Kidney epithelial cell (primary cell): ENCODE measurements around the gene BMPR1A. TPM values are rescaled to one million over a fixed set of nuclear protein-coding genes. Genes with fewer than 3 reads are reported as not detected.

Experiments used
- DNase-seq: peaks from one replicate; pipeline ENCODE4 v3.0.0-alpha.2; 2010; ENCODE audit warnings: low read depth
- H3K27me3 ChIP-seq: 2 replicates; pipeline ENCODE4 v1.6.0; 2011; ENCODE audit warnings: low read length; ENCODE audit not compliant: control insufficient read depth, insufficient read depth
- H3K36me3 ChIP-seq: 2 replicates; pipeline ENCODE4 v1.5.1; 2011; ENCODE audit warnings: low read length; ENCODE audit not compliant: control insufficient read depth, insufficient read depth
- H3K4me3 ChIP-seq: 2 replicates; pipeline ENCODE4 v1.5.1; 2011; ENCODE audit warnings: low read depth, mild to moderate bottlenecking, control low read depth, low read length
- CTCF ChIP-seq: IDR thresholded peaks from 2 replicates; pipeline ENCODE4 v1.5.1; 2011; ENCODE audit warnings: mild to moderate bottlenecking, moderate library complexity, low read length, control low read depth, inconsistent platforms; ENCODE audit not compliant: insufficient read depth, poor library complexity, severe bottlenecking
- total RNA-seq: library from RNA; depleted of rRNA; stranded (reverse); fragments of >200 nt; gene quantifications from 2 replicates; pipeline ENCODE4 v1.2.3, GENCODE V29; 2015

BMPR1A gene
- total RNA-seq, 1 donor from 2014 or later = 38.1 TPM

DNA sequence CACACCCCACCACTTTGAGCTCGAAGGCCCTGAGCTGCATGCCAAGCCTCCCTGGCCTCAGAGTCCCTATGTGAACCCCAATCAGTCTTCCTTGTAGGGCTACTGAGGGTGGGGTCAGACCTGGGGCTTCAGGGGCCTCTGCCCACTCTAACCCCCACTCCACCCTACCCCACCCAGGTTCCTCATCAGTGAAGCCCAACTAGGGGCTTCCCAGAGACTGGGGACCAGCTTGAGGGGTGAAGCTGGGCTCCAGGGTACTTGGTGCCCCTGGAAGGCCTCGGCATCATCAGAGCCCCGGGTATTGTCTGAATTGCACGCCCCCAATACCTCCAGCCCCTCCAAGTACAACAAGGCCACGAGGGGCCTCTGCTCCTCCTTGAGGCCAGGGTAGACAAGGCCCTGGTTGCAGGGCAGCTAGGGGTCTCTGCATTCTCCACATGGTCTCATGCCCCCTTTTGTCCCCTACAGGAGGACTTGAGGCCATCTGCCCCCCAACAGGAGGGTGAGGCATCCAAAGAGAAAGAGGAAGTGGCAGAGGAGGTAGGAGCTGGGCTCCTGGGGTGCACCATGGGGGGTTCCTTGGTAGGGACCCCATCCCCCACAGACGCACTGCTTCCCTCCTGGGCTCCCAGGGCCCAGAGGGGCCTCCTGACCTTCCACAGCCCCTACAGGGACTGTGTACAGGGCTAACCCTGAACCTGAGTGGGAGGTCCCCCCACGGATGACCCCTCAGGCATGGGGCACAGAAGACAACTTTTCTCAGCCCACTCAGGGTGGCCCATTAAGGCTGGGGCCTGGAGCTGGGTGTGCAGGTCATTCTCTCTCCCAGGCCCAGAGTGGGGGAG, 205.9 kb downstream of the BMPR1A start:
- H3K36me3 ChIP-seq = no peaks in the 10 kb centered on the region
- no peak for TF ChIP-seq CTCF
- H3K4me3 ChIP-seq = no peak overlapping the region
- no peak for DNase-seq
- no peaks in the 10 kb centered on the region for H3K27me3 ChIP-seq

- no peak for TF ChIP-seq CTCF
Measured at GRCh38 chr10:86962981-86963310, 206.5 kb downstream of the BMPR1A start.

GRCh38 chr10:86963341-86963919, 207.0 kb downstream of the BMPR1A start:
- DNase-seq = no peak
- no peaks in the 10 kb centered on the region for H3K36me3 ChIP-seq
- peaks cover 6% of the 10 kb centered on the region for H3K27me3 ChIP-seq
- TF ChIP-seq CTCF = no peak
- H3K4me3 ChIP-seq = no peak overlapping the region

More at GRCh38 chr10:86962981-86963310, 206.5 kb downstream of the BMPR1A start:
- H3K4me3 ChIP-seq = no peak overlapping the region
- H3K27me3 ChIP-seq = peaks cover under 1% of the 10 kb centered on the region
- no peaks in the 10 kb centered on the region for H3K36me3 ChIP-seq
- DNase-seq = no peak

GRCh38 chr10:86964061-86964846, 207.8 kb downstream of the BMPR1A start:
- no peak for DNase-seq
- peaks cover 9% of the 10 kb centered on the region for H3K27me3 ChIP-seq
- no peak for TF ChIP-seq CTCF
- no peak overlapping the region for H3K4me3 ChIP-seq
- no peaks in the 10 kb centered on the region for H3K36me3 ChIP-seq

DNA sequence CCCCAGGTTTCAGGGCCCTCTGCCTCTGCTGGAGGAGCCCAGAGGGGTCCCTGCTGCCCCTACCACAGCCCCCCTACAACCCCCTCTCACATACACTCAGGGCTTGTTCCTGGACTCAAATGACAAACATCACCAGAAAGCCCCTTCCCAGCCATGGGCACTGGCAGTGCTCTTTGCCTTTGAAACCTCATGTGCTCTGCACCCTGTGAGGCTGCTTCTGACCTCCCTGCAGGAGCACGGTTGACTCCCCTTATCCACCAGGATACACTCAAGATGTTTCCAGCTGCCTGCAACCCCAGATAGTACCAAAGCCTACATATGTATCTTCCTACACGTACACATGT, 208.4 kb downstream of the BMPR1A start:
- TF ChIP-seq CTCF = no peak
- H3K4me3 ChIP-seq = no peak overlapping the region
- H3K27me3 ChIP-seq = peaks cover 9% of the 10 kb centered on the region
- no peak for DNase-seq
- no peaks in the 10 kb centered on the region for H3K36me3 ChIP-seq
